ENCODE data around the gene AKT3. TPM values are rescaled to one million over a fixed set of nuclear protein-coding genes. Genes with fewer than 3 reads are reported as not detected.

AKT3 gene
- total RNA-seq, 4 donors from 2014 or later: 2.0 to 32.2 (median 9.3) TPM

- H3K9me3 ChIP-seq: no peaks in the 10 kb centered on the region
- H3K4me3 ChIP-seq: no peak overlapping the region
- DNase-seq: no peak
- WGBS, 2 donors: 34 to 51% methylated on average over 3 of the region's 3 CpGs
- H3K4me1 ChIP-seq: peaks cover 6 to 27% (median 12%) of the 10 kb centered on the region in 3 donors
- H3K27me3 ChIP-seq: no peaks in the 10 kb centered on the region
- peak overlapping the region in 3 of 4 donors; percentile 49 to 86 (median 72) for H3K27ac ChIP-seq
- TF ChIP-seq POLR2A (IDR thresholded peaks at IDR 0.05): no peak
- TF ChIP-seq, protein P1, sequence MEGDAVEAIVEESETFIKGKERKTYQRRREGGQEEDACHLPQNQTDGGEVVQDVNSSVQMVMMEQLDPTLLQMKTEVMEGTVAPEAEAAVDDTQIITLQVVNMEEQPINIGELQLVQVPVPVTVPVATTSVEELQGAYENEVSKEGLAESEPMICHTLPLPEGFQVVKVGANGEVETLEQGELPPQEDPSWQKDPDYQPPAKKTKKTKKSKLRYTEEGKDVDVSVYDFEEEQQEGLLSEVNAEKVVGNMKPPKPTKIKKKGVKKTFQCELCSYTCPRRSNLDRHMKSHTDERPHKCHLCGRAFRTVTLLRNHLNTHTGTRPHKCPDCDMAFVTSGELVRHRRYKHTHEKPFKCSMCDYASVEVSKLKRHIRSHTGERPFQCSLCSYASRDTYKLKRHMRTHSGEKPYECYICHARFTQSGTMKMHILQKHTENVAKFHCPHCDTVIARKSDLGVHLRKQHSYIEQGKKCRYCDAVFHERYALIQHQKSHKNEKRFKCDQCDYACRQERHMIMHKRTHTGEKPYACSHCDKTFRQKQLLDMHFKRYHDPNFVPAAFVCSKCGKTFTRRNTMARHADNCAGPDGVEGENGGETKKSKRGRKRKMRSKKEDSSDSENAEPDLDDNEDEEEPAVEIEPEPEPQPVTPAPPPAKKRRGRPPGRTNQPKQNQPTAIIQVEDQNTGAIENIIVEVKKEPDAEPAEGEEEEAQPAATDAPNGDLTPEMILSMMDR (IDR thresholded peaks at IDR 0.05): no peak
- peaks cover 0 to 15% (median 0%) of the 10 kb centered on the region in 3 donors for H3K36me3 ChIP-seq
- intact Hi-C loops (cut with DNase I): no loop called here
Observed at GRCh38 chr1:243447347-243447746, 402.7 kb downstream of the AKT3 start.

DNA sequence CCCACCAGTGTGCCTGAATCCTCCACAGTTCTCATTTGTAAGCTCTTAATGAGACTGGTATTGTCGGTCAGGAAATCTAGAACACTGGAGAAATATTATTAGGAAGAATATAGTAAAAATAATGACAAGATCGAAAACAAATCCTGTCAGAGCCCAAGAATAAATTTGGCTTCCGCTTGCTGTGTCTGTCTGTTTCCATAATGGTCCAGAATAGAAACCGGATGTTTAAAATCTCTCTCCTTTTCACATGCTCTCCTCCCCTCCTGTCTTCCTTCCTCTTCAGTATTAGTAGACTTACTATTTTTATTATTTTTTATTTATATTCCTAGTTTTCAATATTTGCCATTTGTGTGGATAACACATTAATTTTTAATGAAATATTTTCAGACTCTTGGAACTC, 406.5 kb downstream of the AKT3 start:
- 75 to 78% methylated on average over 4 of the region's 4 CpGs for WGBS, 2 donors
- Histone ChIP-seq H3K27me3 (no peaks in the 10 kb centered on the region), H3K9me3 (no peaks in the 10 kb centered on the region), H3K4me1 (peaks cover 6 to 30% (median 12%) of the 10 kb centered on the region in 3 donors), H3K36me3 (peaks cover 0 to 15% (median 0%) of the 10 kb centered on the region in 3 donors), H3K4me3 (no peak overlapping the region), H3K27ac (no peak overlapping the region)
- no peak for TF ChIP-seq POLR2A (IDR thresholded peaks at IDR 0.05)
- TF ChIP-seq, protein P1 (IDR thresholded peaks at IDR 0.05): no peak
- DNase-seq: no peak
- intact Hi-C loops (cut with DNase I): no loop called here

- H3K9me3 ChIP-seq: no peaks in the 10 kb centered on the region
- no peak for TF ChIP-seq POLR2A (IDR thresholded peaks at IDR 0.05)
- TF ChIP-seq, protein P1 (IDR thresholded peaks at IDR 0.05): no peak
- H3K27me3 ChIP-seq: no peaks in the 10 kb centered on the region
- H3K4me3 ChIP-seq: no peak overlapping the region
- H3K4me1 ChIP-seq: peaks cover 0 to 10% (median 4%) of the 10 kb centered on the region in 3 donors
- H3K27ac ChIP-seq: no peak overlapping the region
- DNase-seq: no peak
- intact Hi-C loops (cut with DNase I): no loop called here
- peaks cover 0 to 27% (median 0%) of the 10 kb centered on the region in 3 donors for H3K36me3 ChIP-seq
Observed at GRCh38 chr1:243441601-243442000, 408.4 kb downstream of the AKT3 start.

DNA sequence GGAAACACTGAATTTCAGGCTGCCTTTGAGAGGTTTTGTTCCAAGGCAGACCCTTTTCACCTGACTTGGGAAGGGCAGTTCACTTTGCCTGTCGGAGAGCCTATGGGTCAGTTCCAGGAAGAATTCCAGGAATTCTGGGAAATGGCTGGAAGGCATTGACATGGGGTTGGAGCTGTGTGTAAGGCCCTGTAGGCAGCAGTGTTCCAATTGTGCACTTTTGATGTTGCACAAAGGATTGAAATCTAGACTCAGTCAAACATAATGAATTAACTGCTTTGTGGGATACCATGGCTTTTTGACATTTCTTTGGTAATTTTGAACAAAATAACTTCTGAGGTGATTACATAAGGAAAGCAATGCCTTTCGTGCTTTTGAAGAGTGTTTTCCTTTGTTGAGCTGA, 409.6 kb downstream of the AKT3 start:
- Histone ChIP-seq H3K9me3 (no peaks in the 10 kb centered on the region), H3K27ac (no peak overlapping the region), H3K4me1 (peaks cover 0 to 5% (median 0%) of the 10 kb centered on the region in 3 donors), H3K27me3 (no peaks in the 10 kb centered on the region), H3K4me3 (no peak overlapping the region), H3K36me3 (peaks cover 0 to 16% (median 0%) of the 10 kb centered on the region in 3 donors)
- WGBS, 2 donors: 84 to 87% methylated on average over 2 of the region's 2 CpGs
- no peak for DNase-seq
- no peak for TF ChIP-seq POLR2A (IDR thresholded peaks at IDR 0.05)
- intact Hi-C loops (cut with DNase I): no loop called here

GRCh38 chr1:243438815-243439214, 411.2 kb downstream of the AKT3 start:
- 48 to 76% methylated on average over 2 of the region's 2 CpGs for WGBS, 2 donors
- no peaks in the 10 kb centered on the region for H3K27me3 ChIP-seq
- intact Hi-C loops (cut with DNase I): no loop called here

More at GRCh38 chr1:243438815-243439214, 411.2 kb downstream of the AKT3 start:
- peaks cover 0 to 12% (median 0%) of the 10 kb centered on the region in 3 donors for H3K36me3 ChIP-seq
- no peak for DNase-seq
- peaks cover 0 to 5% (median 0%) of the 10 kb centered on the region in 3 donors for H3K4me1 ChIP-seq
- no peak for TF ChIP-seq POLR2A (IDR thresholded peaks at IDR 0.05)
- TF ChIP-seq, protein P1 (IDR thresholded peaks at IDR 0.05): no peak
- no peak overlapping the region for H3K27ac ChIP-seq
- no peaks in the 10 kb centered on the region for H3K9me3 ChIP-seq
- H3K4me3 ChIP-seq: no peak overlapping the region

Other genes starting within 250 kb of the AKT3 start
- 1 to 10 TPM; 3.8 to 8.8 (median 6.7) TPM for gene ZBTB18, start 201.0 kb upstream of the AKT3 start, total RNA-seq

All from esophagus squamous epithelium (tissue), 5 donors.